ENCODE measurements around the gene PPFIA2. TPM values are rescaled to one million over a fixed set of nuclear protein-coding genes. Genes with fewer than 3 reads are reported as not detected.

Gene PPFIA2
- total RNA-seq, 1 experiment from 2014 or later, result 10.2 TPM

- Histone ChIP-seq H3K27me3 (no peaks in the 10 kb centered on the region), H3K27ac (no peak overlapping the region), H3K36me3 (no peaks in the 10 kb centered on the region), H3K9me3 (replicated peaks) (no peaks in the 10 kb centered on the region), H3K4me3 (no peak overlapping the region), H3K4me1 (no peaks in the 10 kb centered on the region)
- no peak for DNase-seq
Observed at GRCh38 chr12:81400024-81400423, 359.1 kb downstream of the PPFIA2 start.

- no peak for DNase-seq
Observed at GRCh38 chr12:81395431-81395830, 363.7 kb downstream of the PPFIA2 start.

GRCh38 chr12:81389550-81390099 lies 369.5 kb downstream of the PPFIA2 start:
- Histone ChIP-seq H3K27ac (no peak overlapping the region), H3K4me3 (no peak overlapping the region), H3K4me1 (no peaks in the 10 kb centered on the region), H3K9me3 (replicated peaks) (no peaks in the 10 kb centered on the region), H3K36me3 (no peaks in the 10 kb centered on the region), H3K27me3 (no peaks in the 10 kb centered on the region)
- no peak for DNase-seq

More at GRCh38 chr12:81395431-81395830, 363.7 kb downstream of the PPFIA2 start:
- no peaks in the 10 kb centered on the region for H3K4me1 ChIP-seq
- no peaks in the 10 kb centered on the region for H3K27me3 ChIP-seq
- H3K9me3 ChIP-seq (replicated peaks), result no peaks in the 10 kb centered on the region
- no peak overlapping the region for H3K27ac ChIP-seq
- no peak overlapping the region for H3K4me3 ChIP-seq
- H3K36me3 ChIP-seq, result no peaks in the 10 kb centered on the region

GRCh38 chr12:81386101-81386500 lies 373.0 kb downstream of the PPFIA2 start:
- Histone ChIP-seq H3K4me3 (no peak overlapping the region), H3K4me1 (no peaks in the 10 kb centered on the region), H3K36me3 (no peaks in the 10 kb centered on the region), H3K27ac (no peak overlapping the region), H3K27me3 (no peaks in the 10 kb centered on the region), H3K9me3 (replicated peaks) (no peaks in the 10 kb centered on the region)
- no peak for DNase-seq

- no peaks in the 10 kb centered on the region for H3K27me3 ChIP-seq
- H3K27ac ChIP-seq, result no peak overlapping the region
- peaks cover 6% of the 10 kb centered on the region; the same call in 1 of the 2 replicates for H3K4me1 ChIP-seq
- H3K4me3 ChIP-seq, result no peak overlapping the region
- DNase-seq, result no peak
- no peaks in the 10 kb centered on the region for H3K9me3 ChIP-seq (replicated peaks)
- H3K36me3 ChIP-seq, result no peaks in the 10 kb centered on the region
Observed at GRCh38 chr12:81381951-81382350, 377.2 kb downstream of the PPFIA2 start.

- Histone ChIP-seq H3K27me3 (no peaks in the 10 kb centered on the region), H3K4me1 (peaks cover 6% of the 10 kb centered on the region; the same call in 1 of the 2 replicates), H3K9me3 (replicated peaks) (no peaks in the 10 kb centered on the region), H3K36me3 (no peaks in the 10 kb centered on the region), H3K27ac (no peak overlapping the region), H3K4me3 (no peak overlapping the region)
- DNase-seq, result no peak
Observed at GRCh38 chr12:81378601-81379285, 380.4 kb downstream of the PPFIA2 start.

GRCh38 chr12:81377771-81378170 lies 381.4 kb downstream of the PPFIA2 start:
- Histone ChIP-seq H3K27ac (peak overlapping the region; percentile 21; the same call in 1 of the 2 replicates), H3K4me3 (no peak overlapping the region), H3K27me3 (no peaks in the 10 kb centered on the region), H3K9me3 (replicated peaks) (no peaks in the 10 kb centered on the region), H3K36me3 (no peaks in the 10 kb centered on the region), H3K4me1 (peaks cover 6% of the 10 kb centered on the region; the same call in 1 of the 2 replicates)
- DNase-seq, result peak in 1 of 2 experiments; percentile 4

- H3K9me3 ChIP-seq (replicated peaks), result no peaks in the 10 kb centered on the region
- peaks cover 6% of the 10 kb centered on the region; the same call in 1 of the 2 replicates for H3K4me1 ChIP-seq
- H3K4me3 ChIP-seq, result no peak overlapping the region
- H3K27ac ChIP-seq, result no peak overlapping the region
- no peak for DNase-seq
- H3K36me3 ChIP-seq, result no peaks in the 10 kb centered on the region
- H3K27me3 ChIP-seq, result no peaks in the 10 kb centered on the region
Observed at GRCh38 chr12:81375969-81376368, 383.2 kb downstream of the PPFIA2 start.

- no peak overlapping the region for H3K27ac ChIP-seq
- DNase-seq, result no peak
- H3K4me1 ChIP-seq, result no peaks in the 10 kb centered on the region
- H3K27me3 ChIP-seq, result no peaks in the 10 kb centered on the region
- no peak overlapping the region for H3K4me3 ChIP-seq
- H3K9me3 ChIP-seq (replicated peaks), result no peaks in the 10 kb centered on the region
- H3K36me3 ChIP-seq, result no peaks in the 10 kb centered on the region
Observed at GRCh38 chr12:81370456-81370855, 388.7 kb downstream of the PPFIA2 start.

GRCh38 chr12:81369175-81369574 lies 390.0 kb downstream of the PPFIA2 start:
- H3K36me3 ChIP-seq, result no peaks in the 10 kb centered on the region
- no peaks in the 10 kb centered on the region for H3K9me3 ChIP-seq (replicated peaks)
- no peaks in the 10 kb centered on the region for H3K4me1 ChIP-seq
- no peak for DNase-seq
- H3K4me3 ChIP-seq, result no peak overlapping the region
- no peak overlapping the region for H3K27ac ChIP-seq
- no peaks in the 10 kb centered on the region for H3K27me3 ChIP-seq

- Histone ChIP-seq H3K4me1 (no peaks in the 10 kb centered on the region), H3K27me3 (no peaks in the 10 kb centered on the region), H3K9me3 (replicated peaks) (no peaks in the 10 kb centered on the region), H3K4me3 (no peak overlapping the region), H3K27ac (no peak overlapping the region), H3K36me3 (no peaks in the 10 kb centered on the region)
- no peak for DNase-seq
Observed at GRCh38 chr12:81365284-81365683, 393.9 kb downstream of the PPFIA2 start.

GRCh38 chr12:81360916-81361315 lies 398.2 kb downstream of the PPFIA2 start:
- Histone ChIP-seq H3K36me3 (no peaks in the 10 kb centered on the region), H3K9me3 (replicated peaks) (no peaks in the 10 kb centered on the region; the same call in 1 of the 2 replicates), H3K27me3 (no peaks in the 10 kb centered on the region), H3K4me3 (no peak overlapping the region), H3K4me1 (no peaks in the 10 kb centered on the region), H3K27ac (no peak overlapping the region)
- DNase-seq, result no peak

- no peak overlapping the region for H3K27ac ChIP-seq
- H3K4me3 ChIP-seq, result no peak overlapping the region
- no peak for DNase-seq
- H3K9me3 ChIP-seq (replicated peaks), result no peaks in the 10 kb centered on the region; the same call in 1 of the 2 replicates
- no peaks in the 10 kb centered on the region for H3K4me1 ChIP-seq
- H3K27me3 ChIP-seq, result no peaks in the 10 kb centered on the region
- H3K36me3 ChIP-seq, result no peaks in the 10 kb centered on the region
Observed at GRCh38 chr12:81359736-81360135, 399.4 kb downstream of the PPFIA2 start.

GRCh38 chr12:81354327-81354932 lies 404.7 kb downstream of the PPFIA2 start:
- Histone ChIP-seq H3K4me3 (no peak overlapping the region), H3K9me3 (replicated peaks) (no peaks in the 10 kb centered on the region; the same call in 1 of the 2 replicates), H3K27me3 (no peaks in the 10 kb centered on the region), H3K27ac (no peak overlapping the region), H3K4me1 (no peaks in the 10 kb centered on the region), H3K36me3 (no peaks in the 10 kb centered on the region)
- no peak for DNase-seq

- no peak overlapping the region for H3K4me3 ChIP-seq
- H3K27me3 ChIP-seq, result no peaks in the 10 kb centered on the region
- DNase-seq, result peak in 1 of 2 experiments; percentile 9
- no peaks in the 10 kb centered on the region for H3K4me1 ChIP-seq
- H3K36me3 ChIP-seq, result no peaks in the 10 kb centered on the region
- H3K27ac ChIP-seq, result no peak overlapping the region
- no peaks in the 10 kb centered on the region for H3K9me3 ChIP-seq (replicated peaks)
Observed at GRCh38 chr12:81350309-81350708, 408.8 kb downstream of the PPFIA2 start.
